ENCODE measurements around the gene TBC1D16. TPM values are rescaled to one million over a fixed set of nuclear protein-coding genes. Genes with fewer than 3 reads are reported as not detected.

The TBC1D16 gene
- total and polyA plus RNA-seq, 10 of the 15 experiments (the other 5 are each of a cell fraction or from before 2014, with no cell fraction given) = 0.01 to 0.13 (median 0.06) TPM; not detected in 3

DNA sequence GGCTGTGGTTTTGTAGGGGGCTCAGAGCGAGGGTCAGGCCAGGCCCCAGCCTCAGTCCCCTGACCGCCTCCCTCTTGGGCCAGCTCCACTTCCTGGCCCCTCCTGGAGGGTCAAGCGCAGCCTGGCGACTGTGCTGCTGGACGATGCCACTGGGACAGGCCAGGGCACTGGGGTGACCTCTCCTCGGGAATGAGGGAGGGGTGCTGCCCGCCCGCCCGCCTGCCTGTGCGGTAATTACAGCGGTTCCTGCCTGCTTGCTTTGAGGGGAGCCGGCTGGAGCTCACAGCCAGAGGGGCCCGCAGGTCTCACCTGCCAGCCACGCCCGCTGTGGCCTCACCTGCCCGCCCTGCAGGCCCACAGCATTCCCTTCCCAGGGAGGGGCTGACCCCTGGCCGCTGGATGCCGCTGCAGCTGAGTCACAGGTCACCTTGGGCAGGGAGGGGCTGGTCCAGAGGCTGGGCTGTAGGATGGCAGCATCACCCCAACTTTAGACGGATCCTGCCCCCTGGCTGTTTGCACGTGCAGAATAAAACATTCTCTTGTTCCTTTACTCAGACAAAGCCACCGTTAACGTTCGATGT is 119.7 kb downstream of the TBC1D16 start:
- WGBS (ENCODE audit: insufficient coverage, insufficient replicate concordance, low lambda C conversion rate, missing lambda C conversion rate) = 40% methylated on average over 23 of the region's 23 CpGs
- no peak overlapping the region for H3K9ac ChIP-seq (ENCODE audit: control insufficient read depth, insufficient read depth, low read length)

More for the DNA sequence above, 119.7 kb downstream of the TBC1D16 start:
- no peaks in the 10 kb centered on the region for H4K20me1 ChIP-seq (ENCODE audit: control insufficient read depth, insufficient read depth)
- no TSS peak for BruUV-seq (replicated peaks)
- H3K27me3 ChIP-seq (replicated peaks in 1 of 2; ENCODE audit: control insufficient read depth in 2 of 2, insufficient read depth in 2 of 2, low read length in 1 of 2) = no peaks in the 10 kb centered on the region; a peak in 1 of 4 replicates
- ChIA-PET SMC1A (ENCODE audit: uncharacterized antibody, unreplicated experiment) (interaction anchor here (0.8 to 1.1 kb wide), 2 partner anchors 54 to 119 kb away, joined by 3 read pairs; partner anchors contain the start of gene CBX8), RAD21 (ENCODE audit: unreplicated experiment) (no interaction called here), POLR2A (no interaction called here), CTCF (interaction anchor here (0.5 to 1.4 kb wide), 6 partner anchors 51 to 939 kb away, joined by 3 read pairs; partner anchors contain the start of gene CBX4)
- peak; percentile 33; the same call in 1 of the 3 replicates for ATAC-seq
- H3K9me3 ChIP-seq (replicated peaks; ENCODE audit: control insufficient read depth, insufficient read depth, low read length) = no peaks in the 10 kb centered on the region
- no peak for DNase-seq (ENCODE audit: low read depth, low spot score)
- intact Hi-C loops (cut with micrococcal nuclease; ENCODE audit: unreplicated experiment) = no loop called here
- no peak for FAIRE-seq
- no peak overlapping the region for H3K4me2 ChIP-seq (ENCODE audit: control insufficient read depth, insufficient read depth)
- H3K4me3 ChIP-seq = no peak overlapping the region
- no peaks in the 10 kb centered on the region for H3K79me2 ChIP-seq (ENCODE audit: control insufficient read depth, insufficient read depth, low read length)
- no peak overlapping the region for H3K27ac ChIP-seq (ENCODE audit: control insufficient read depth, insufficient read depth)
- H3K4me1 ChIP-seq (ENCODE audit: control insufficient read depth, insufficient read depth, low read length) = peaks cover 5% of the 10 kb centered on the region
- H3K36me3 ChIP-seq (ENCODE audit: control insufficient read depth in 2 of 2, insufficient read depth in 2 of 2, low read length in 1 of 2) = no peaks in the 10 kb centered on the region
- TF ChIP-seq RAD21 (IDR thresholded peaks at IDR 0.05; ENCODE audit: insufficient read depth, low read depth, low read length) = peak; percentile 38; the same call in 1 of the 2 replicates
- peak; percentile 54 for TF ChIP-seq SMC3 (IDR thresholded peaks at IDR 0.05; ENCODE audit: borderline replicate concordance, low read length)
- no peak for TF ChIP-seq TAF1 (IDR thresholded peaks at IDR 0.05; ENCODE audit: borderline replicate concordance, low read depth, low read length)
- TF ChIP-seq, protein P1, sequence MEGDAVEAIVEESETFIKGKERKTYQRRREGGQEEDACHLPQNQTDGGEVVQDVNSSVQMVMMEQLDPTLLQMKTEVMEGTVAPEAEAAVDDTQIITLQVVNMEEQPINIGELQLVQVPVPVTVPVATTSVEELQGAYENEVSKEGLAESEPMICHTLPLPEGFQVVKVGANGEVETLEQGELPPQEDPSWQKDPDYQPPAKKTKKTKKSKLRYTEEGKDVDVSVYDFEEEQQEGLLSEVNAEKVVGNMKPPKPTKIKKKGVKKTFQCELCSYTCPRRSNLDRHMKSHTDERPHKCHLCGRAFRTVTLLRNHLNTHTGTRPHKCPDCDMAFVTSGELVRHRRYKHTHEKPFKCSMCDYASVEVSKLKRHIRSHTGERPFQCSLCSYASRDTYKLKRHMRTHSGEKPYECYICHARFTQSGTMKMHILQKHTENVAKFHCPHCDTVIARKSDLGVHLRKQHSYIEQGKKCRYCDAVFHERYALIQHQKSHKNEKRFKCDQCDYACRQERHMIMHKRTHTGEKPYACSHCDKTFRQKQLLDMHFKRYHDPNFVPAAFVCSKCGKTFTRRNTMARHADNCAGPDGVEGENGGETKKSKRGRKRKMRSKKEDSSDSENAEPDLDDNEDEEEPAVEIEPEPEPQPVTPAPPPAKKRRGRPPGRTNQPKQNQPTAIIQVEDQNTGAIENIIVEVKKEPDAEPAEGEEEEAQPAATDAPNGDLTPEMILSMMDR (IDR thresholded peaks at IDR 0.05 in 2 of 3, conservative IDR thresholded peaks at IDR 0.05 in 1 of 3; ENCODE audit: control insufficient read depth in 2 of 3, extremely low read depth in 1 of 3, insufficient read depth in 1 of 3, low read depth in 3 of 3, low read length in 3 of 3) = peak; percentile 15 to 49 (median 28); a peak in 5 of 6 replicates
- in situ Hi-C loops (cut with MboI) = no loop called here
- no peak overlapping the region for H2AFZ ChIP-seq (ENCODE audit: control insufficient read depth, low read depth, low read length)

Data from GM12878 (cell line).